Activated naive CD8-positive, alpha-beta T cell treated with anti-CD3 and anti-CD28 coated beads, Interleukin-2, amount 10 ng/mL, durations not matched to agents 7 days and 5 days (primary cell): Measurements from ENCODE around the gene KHDC1L. TPM values are rescaled to one million over a fixed set of nuclear protein-coding genes. Genes with fewer than 3 reads are reported as not detected.
"Not testable (repeated sequence)": the region's sequence is repeated elsewhere in the genome, so short reads cannot be mapped to it uniquely, and the experiment has no call there.

ENCODE experiments used
- ATAC-seq: fragments of 150-1000 bp; cut with Tn5 transposase; one replicate; pipeline ENCODE4 v1.10.0; 2021; ENCODE audit warnings: low read depth, moderate library complexity
- POLR2A ChIA-PET: fragments of 350-600 bp; sonication (Branson Sonifier 250); formaldehyde crosslinking; loops from one replicate; lab custom pipeline; 2021; ENCODE audit warnings: antibody characterized with exemption; lab: Charles Lee
- DNase-seq: peaks from one replicate; pipeline ENCODE4 v3.0.0; 2021
- H3K27ac Mint-ChIP-seq: one replicate; pipeline ENCODE4 v1.8.0; 2022; ENCODE audit warnings: mild to moderate bottlenecking, mixed read lengths
- H3K27me3 Mint-ChIP-seq: one replicate; pipeline ENCODE4 v1.8.0; 2022; ENCODE audit warnings: mild to moderate bottlenecking, moderate library complexity, mixed read lengths
- H3K36me3 Mint-ChIP-seq: one replicate; pipeline ENCODE4 v1.8.0; 2021; ENCODE audit warnings: mild to moderate bottlenecking, mixed read lengths
- H3K4me1 Mint-ChIP-seq: one replicate; pipeline ENCODE4 v1.8.0; 2021; ENCODE audit warnings: mixed read lengths
- H3K4me3 Mint-ChIP-seq: one replicate; pipeline ENCODE4 v1.8.0; 2022; ENCODE audit warnings: mild to moderate bottlenecking, moderate library complexity, mixed read lengths
- H3K9me3 Mint-ChIP-seq: one replicate; pipeline ENCODE4 v1.8.0; 2021; ENCODE audit warnings: mixed read lengths
- total RNA-seq, 2 experiments: library from RNA; stranded (reverse); gene quantifications; one replicate each; pipeline ENCODE4 v1.2.3, GENCODE V29; 2021

The KHDC1L gene
- total RNA-seq, 2 experiments from 2014 or later, result not detected

DNA sequence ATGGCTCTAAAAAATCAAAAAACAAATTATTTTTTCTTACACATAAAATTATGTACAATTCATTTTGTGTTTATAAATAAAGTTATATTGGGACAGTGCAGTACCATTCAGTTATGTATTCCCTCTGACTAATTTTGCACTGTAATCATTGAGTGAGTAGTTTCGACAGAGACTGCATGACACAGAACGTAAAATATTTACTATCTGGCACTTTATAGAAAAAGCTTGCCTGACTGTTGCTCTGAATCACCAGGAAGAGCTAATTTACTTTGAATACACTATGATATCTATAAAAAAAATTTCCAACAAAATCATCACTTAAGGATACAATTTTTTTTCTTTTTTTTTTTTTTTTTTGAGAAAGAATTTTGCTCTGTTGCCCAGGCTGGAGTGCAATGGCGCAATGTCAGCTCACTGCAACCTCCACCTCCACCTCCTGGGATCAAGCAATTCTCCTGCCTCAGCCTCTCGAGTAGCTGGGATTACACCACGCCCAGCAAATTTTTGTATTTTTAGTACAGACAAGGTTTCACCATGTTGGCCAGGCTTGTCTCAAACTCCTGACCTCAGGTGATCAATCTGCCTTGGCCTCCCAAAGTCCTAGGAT lies 11.0 kb upstream of the KHDC1L start:
- Mint-ChIP-seq H3K4me1 (no peaks in the 10 kb centered on the region), H3K36me3 (no peaks in the 10 kb centered on the region), H3K27me3 (peaks cover 7% of the 10 kb centered on the region), H3K9me3 (no peaks in the 10 kb centered on the region), H3K27ac (no peak overlapping the region), H3K4me3 (no peak overlapping the region)
- DNase-seq (no peak), ATAC-seq (no peak)
- POLR2A ChIA-PET, result no interaction called here

- DNase-seq, result no peak
- Mint-ChIP-seq H3K4me1 (no peaks in the 10 kb centered on the region), H3K4me3 (no peak overlapping the region), H3K27ac (no peak overlapping the region), H3K36me3 (no peaks in the 10 kb centered on the region), H3K27me3 (peaks cover 7% of the 10 kb centered on the region), H3K9me3 (no peaks in the 10 kb centered on the region)
- POLR2A ChIA-PET, result no interaction called here
- no peak for ATAC-seq
Observed at GRCh38 chr6:73234733-73235132, 9.4 kb upstream of the KHDC1L start.

DNA sequence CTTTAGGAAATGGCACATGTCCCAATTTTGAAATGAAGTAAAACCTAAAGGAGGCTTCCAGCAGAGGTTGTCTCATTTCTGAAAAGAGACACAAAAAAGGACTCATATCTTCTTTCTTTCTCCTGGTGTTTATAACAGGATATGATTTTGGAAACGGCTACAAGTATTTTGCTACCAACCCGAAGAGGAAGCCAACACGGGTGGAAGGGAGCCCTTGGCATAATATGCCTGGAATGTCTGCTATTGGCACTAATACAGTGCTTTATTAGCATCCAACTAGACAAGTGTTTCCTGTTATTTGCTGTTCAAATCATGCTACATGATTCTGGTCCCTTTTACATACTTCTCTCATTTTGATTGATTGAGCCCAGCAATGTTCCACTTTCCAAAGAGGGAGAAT lies 8.7 kb upstream of the KHDC1L start:
- ATAC-seq, H3K9me3 Mint-ChIP-seq, H3K27me3 Mint-ChIP-seq, H3K4me3 Mint-ChIP-seq, H3K4me1 Mint-ChIP-seq, H3K27ac Mint-ChIP-seq, H3K36me3 Mint-ChIP-seq, DNase-seq, POLR2A ChIA-PET: not testable (repeated sequence)

GRCh38 chr6:73233048-73233447 lies 7.8 kb upstream of the KHDC1L start:
- Mint-ChIP-seq H3K4me1 (no peaks in the 10 kb centered on the region), H3K4me3 (no peak overlapping the region), H3K9me3 (no peaks in the 10 kb centered on the region), H3K27ac (no peak overlapping the region), H3K27me3 (peaks cover 7% of the 10 kb centered on the region), H3K36me3 (no peaks in the 10 kb centered on the region)
- DNase-seq, result no peak
- no peak for ATAC-seq
- POLR2A ChIA-PET, result no interaction called here

DNA sequence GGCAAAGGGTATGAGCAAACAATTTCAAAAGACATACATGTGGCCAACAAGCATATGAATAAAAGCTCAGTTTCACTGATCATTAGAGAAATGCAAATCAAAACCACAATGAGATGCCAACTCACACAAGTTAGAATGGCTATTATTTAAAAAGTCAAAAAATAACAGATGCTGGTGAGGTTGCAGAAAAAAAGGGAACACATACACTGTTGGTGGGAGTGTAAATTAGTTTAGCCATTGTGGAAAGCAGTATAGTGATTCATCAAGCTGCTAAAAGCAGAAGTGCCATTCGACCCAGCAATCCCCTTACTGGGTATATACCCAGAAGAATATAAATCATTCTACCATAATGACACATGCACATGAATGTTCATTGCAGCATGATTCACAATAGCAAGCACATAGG lies 6.7 kb upstream of the KHDC1L start:
- no peak for DNase-seq
- no peaks in the 10 kb centered on the region for H3K36me3 Mint-ChIP-seq
- H3K4me3 Mint-ChIP-seq, result no peak overlapping the region
- ATAC-seq, result no peak
- POLR2A ChIA-PET, result no interaction called here
- H3K27ac Mint-ChIP-seq, result no peak overlapping the region
- no peaks in the 10 kb centered on the region for H3K4me1 Mint-ChIP-seq
- no peaks in the 10 kb centered on the region for H3K9me3 Mint-ChIP-seq
- peaks cover 7% of the 10 kb centered on the region for H3K27me3 Mint-ChIP-seq

DNA sequence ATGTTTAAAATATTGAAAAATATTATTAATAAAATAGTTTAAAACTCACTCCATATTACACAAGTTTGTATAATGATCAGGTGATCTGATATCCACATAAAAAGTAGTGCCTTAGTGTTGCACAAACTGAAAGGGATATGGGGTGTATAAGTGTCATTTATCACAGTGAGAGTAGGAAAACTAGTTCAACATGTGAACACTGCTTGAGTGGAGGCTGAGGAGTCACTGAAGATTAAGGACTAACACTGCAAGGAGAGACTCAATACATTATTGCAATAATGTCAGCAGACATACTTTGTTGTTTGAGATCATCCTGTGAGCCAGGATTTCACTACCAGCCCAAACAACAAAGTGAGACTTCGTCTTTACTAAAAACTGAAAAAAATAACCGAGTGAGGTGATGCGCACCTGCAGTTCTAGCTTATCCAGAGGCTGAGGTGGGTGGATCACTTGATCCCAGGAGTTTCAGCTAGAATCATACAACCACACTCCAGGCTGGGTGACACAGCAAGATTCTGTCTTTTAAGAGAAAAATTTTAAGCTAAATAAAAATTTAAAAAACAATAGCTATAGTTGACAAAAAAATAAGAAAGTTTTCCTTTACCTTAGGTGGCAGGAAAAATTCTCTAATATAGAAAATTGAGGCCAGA lies 2.4 kb upstream of the KHDC1L start:
- DNase-seq (no peak), ATAC-seq (no peak)
- H3K4me3 Mint-ChIP-seq, result no peak overlapping the region
- H3K9me3 Mint-ChIP-seq, result no peaks in the 10 kb centered on the region
- H3K27me3 Mint-ChIP-seq, result no peaks in the 10 kb centered on the region
- no peaks in the 10 kb centered on the region for H3K4me1 Mint-ChIP-seq
- H3K36me3 Mint-ChIP-seq, result no peaks in the 10 kb centered on the region
- POLR2A ChIA-PET, result no interaction called here
- no peak overlapping the region for H3K27ac Mint-ChIP-seq

- Mint-ChIP-seq H3K27ac (no peak overlapping the region), H3K4me1 (no peaks in the 10 kb centered on the region), H3K4me3 (no peak overlapping the region), H3K9me3 (no peaks in the 10 kb centered on the region), H3K27me3 (peaks cover 7% of the 10 kb centered on the region), H3K36me3 (no peaks in the 10 kb centered on the region)
- no peak for ATAC-seq
- POLR2A ChIA-PET, result no interaction called here
- DNase-seq, result no peak
Observed at GRCh38 chr6:73216859-73217258, 8.4 kb downstream of the KHDC1L start.

- Mint-ChIP-seq H3K4me1 (no peaks in the 10 kb centered on the region), H3K27me3 (peaks cover 12% of the 10 kb centered on the region), H3K36me3 (no peaks in the 10 kb centered on the region), H3K27ac (no peak overlapping the region), H3K9me3 (peaks cover 3% of the 10 kb centered on the region), H3K4me3 (no peak overlapping the region)
- DNase-seq, result no peak
- POLR2A ChIA-PET, result no interaction called here
- ATAC-seq, result no peak
Observed at GRCh38 chr6:73209117-73209516, 16.2 kb downstream of the KHDC1L start.

- no peaks in the 10 kb centered on the region for H3K4me1 Mint-ChIP-seq
- ATAC-seq (no peak), DNase-seq (no peak)
- peaks cover 12% of the 10 kb centered on the region for H3K27me3 Mint-ChIP-seq
- no peaks in the 10 kb centered on the region for H3K36me3 Mint-ChIP-seq
- peaks cover 3% of the 10 kb centered on the region for H3K9me3 Mint-ChIP-seq
- POLR2A ChIA-PET, result no interaction called here
- H3K27ac Mint-ChIP-seq, result no peak overlapping the region
- no peak overlapping the region for H3K4me3 Mint-ChIP-seq
Observed at GRCh38 chr6:73207221-73207837, 18.0 kb downstream of the KHDC1L start.

GRCh38 chr6:73204252-73204651 lies 21.0 kb downstream of the KHDC1L start:
- Mint-ChIP-seq H3K36me3 (no peaks in the 10 kb centered on the region), H3K27ac (no peak overlapping the region), H3K9me3 (peaks cover 3% of the 10 kb centered on the region), H3K27me3 (peaks cover 12% of the 10 kb centered on the region), H3K4me3 (no peak overlapping the region), H3K4me1 (no peaks in the 10 kb centered on the region)
- ATAC-seq, result no peak
- DNase-seq, result no peak
- POLR2A ChIA-PET, result no interaction called here

DNA sequence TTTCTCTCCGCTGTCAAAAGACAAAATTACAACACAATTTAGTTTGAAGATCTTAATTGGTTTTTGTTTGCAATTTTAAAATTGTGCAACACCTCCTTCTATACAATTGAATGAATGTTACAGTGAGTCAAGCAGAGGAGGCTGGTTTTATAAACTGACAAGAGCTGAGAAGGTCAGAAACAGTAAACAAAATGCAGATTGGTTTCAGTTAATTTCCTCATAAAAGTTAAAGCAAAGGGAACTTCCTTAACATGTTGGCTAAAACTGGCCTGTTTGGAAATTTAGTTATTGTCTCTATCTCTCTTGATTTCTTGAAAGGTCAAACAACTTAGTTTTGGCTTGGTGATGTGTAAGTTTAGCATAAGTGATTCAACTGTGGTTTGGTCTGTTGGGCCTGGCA lies 22.2 kb downstream of the KHDC1L start:
- ATAC-seq (no peak), DNase-seq (no peak)
- Mint-ChIP-seq H3K27ac (no peak overlapping the region), H3K9me3 (peaks cover 3% of the 10 kb centered on the region), H3K4me3 (no peak overlapping the region), H3K4me1 (no peaks in the 10 kb centered on the region), H3K36me3 (no peaks in the 10 kb centered on the region), H3K27me3 (peaks cover 12% of the 10 kb centered on the region)
- POLR2A ChIA-PET, result no interaction called here

DNA sequence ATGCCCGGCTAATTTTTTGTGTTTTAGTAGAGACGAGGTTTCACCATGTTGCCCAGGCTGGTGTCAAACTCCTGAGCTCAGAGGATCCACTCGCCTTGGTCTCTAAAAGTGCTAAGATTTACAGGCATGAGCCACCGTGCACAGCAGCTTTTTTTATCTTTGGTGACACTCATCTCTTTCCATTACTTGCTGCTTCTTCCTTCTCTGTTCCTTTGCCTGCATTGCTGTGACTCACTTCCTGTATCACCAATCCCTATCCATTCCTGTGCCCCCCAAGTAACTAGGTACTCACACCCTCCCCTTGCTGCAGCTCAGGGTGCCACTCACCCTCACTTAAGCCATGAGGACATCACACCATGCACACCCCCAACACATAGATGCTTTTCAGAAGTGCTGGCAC lies 24.6 kb downstream of the KHDC1L start:
- H3K9me3 Mint-ChIP-seq, result no peaks in the 10 kb centered on the region
- DNase-seq (no peak), ATAC-seq (no peak)
- no peaks in the 10 kb centered on the region for H3K27me3 Mint-ChIP-seq
- no peaks in the 10 kb centered on the region for H3K36me3 Mint-ChIP-seq
- POLR2A ChIA-PET, result no interaction called here
- H3K4me1 Mint-ChIP-seq, result no peaks in the 10 kb centered on the region
- H3K4me3 Mint-ChIP-seq, result no peak overlapping the region
- no peak overlapping the region for H3K27ac Mint-ChIP-seq

DNA sequence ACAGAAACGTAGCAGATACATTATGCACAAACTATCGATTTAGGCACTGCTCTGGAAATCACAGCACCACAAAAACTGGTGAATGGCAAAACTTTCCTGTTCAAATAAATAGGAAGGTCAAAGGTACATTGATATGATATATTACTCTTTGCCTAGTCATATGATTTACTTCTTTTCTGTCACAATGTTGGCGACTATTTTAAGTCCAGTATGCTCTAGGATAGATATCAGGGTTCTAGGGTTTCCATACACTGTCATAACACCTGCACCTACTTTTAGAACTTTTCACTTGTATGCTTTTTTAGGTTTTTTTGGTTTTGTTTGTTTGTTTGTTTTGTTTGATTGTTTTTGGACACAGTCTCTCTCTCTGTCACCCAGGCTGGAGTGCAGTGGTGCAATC lies 25.0 kb downstream of the KHDC1L start:
- no peaks in the 10 kb centered on the region for H3K4me1 Mint-ChIP-seq
- DNase-seq (no peak), ATAC-seq (no peak)
- POLR2A ChIA-PET, result no interaction called here
- no peaks in the 10 kb centered on the region for H3K36me3 Mint-ChIP-seq
- H3K27me3 Mint-ChIP-seq, result no peaks in the 10 kb centered on the region
- no peaks in the 10 kb centered on the region for H3K9me3 Mint-ChIP-seq
- no peak overlapping the region for H3K4me3 Mint-ChIP-seq
- no peak overlapping the region for H3K27ac Mint-ChIP-seq

DNA sequence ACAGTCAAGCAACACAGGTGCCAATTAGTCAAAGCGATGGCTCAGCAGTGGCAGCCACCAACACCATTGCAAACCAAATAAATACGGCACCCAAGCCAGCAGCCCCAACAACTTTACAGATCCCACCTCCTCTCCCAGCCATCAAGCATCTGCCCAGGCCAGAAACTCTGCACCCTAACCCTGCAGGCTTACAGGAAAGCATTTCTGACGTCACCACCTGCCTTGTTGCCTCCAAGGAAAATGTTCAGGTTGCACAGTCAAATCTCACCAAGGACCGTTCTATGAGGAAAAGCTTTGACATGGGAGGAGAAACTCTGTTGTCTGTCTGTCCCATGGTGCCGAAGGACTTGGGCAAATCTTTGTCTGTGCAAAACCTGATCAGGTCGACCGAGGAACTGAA lies 30.6 kb downstream of the KHDC1L start:
- ATAC-seq (no peak), DNase-seq (no peak)
- no peaks in the 10 kb centered on the region for H3K27me3 Mint-ChIP-seq
- H3K27ac Mint-ChIP-seq, result no peak overlapping the region
- no peaks in the 10 kb centered on the region for H3K4me1 Mint-ChIP-seq
- H3K4me3 Mint-ChIP-seq, result no peak overlapping the region
- no peaks in the 10 kb centered on the region for H3K9me3 Mint-ChIP-seq
- H3K36me3 Mint-ChIP-seq, result no peaks in the 10 kb centered on the region
- POLR2A ChIA-PET, result no interaction called here
